Epithelial cell of proximal tubule (primary cell): ENCODE measurements around the gene AQP10. TPM values are rescaled to one million over a fixed set of nuclear protein-coding genes. Genes with fewer than 3 reads are reported as not detected.
A peak's percentile ranks its signal among the peaks of the same experiment; 100 is the strongest.
"Not testable (repeated sequence)": the region's sequence is repeated elsewhere in the genome, so short reads cannot be mapped to it uniquely, and the experiment has no call there.

ENCODE experiments used
- DNase-seq: peaks from one replicate; pipeline ENCODE4 v3.0.0-alpha.2; 2011; ENCODE audit warnings: low read depth
- H3K4me3 ChIP-seq: 2 replicates; pipeline ENCODE4 v1.5.1; 2011; ENCODE audit warnings: low read depth, mild to moderate bottlenecking, low read length
- total RNA-seq: library from RNA; depleted of rRNA; stranded (reverse); fragments of >200 nt; gene quantifications from 2 replicates; pipeline ENCODE4 v1.2.3, GENCODE V29; 2015
- TF ChIP-seq, protein P1 (sequence below): conservative IDR thresholded peaks from 2 replicates; pipeline ENCODE4 v1.5.1; 2012; ENCODE audit warnings: low read depth, mild to moderate bottlenecking, low read length

AQP10 gene, protein sequence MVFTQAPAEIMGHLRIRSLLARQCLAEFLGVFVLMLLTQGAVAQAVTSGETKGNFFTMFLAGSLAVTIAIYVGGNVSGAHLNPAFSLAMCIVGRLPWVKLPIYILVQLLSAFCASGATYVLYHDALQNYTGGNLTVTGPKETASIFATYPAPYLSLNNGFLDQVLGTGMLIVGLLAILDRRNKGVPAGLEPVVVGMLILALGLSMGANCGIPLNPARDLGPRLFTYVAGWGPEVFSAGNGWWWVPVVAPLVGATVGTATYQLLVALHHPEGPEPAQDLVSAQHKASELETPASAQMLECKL
- total RNA-seq, result not detected in 2 replicates

DNA sequence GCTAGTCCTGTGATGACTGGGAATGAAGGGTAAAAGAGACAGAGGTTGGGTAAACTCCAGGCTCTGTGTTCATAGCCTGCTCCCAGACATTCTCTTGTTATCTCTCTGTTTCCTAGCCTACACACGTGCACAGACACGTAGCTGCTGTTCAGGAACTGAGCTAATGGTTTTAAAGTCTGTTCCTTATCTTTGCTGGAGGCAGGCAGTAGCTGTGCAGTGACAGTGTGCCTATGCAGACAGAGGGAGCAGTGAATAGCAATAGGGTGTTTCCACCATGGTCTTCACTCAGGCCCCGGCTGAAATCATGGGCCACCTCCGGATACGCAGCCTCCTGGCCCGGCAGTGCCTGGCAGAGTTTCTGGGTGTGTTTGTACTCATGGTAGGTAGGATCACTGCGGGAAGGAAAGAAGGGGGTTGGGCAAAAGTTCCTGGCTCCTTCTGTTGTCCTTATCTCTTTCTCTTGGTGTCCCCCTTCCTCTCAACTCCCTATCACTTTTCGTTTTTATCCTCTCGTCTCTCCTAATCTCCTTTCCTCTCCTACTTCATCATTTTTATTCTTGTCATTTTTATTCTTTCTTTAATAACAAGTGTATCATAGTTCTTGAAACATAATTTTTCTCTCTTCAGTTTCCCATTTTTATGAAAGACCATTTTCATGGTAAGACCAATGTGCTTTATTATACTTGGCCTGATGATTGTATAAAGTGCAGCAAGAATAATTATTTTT is at the start of gene AQP10:
TSS of gene AQP10 (plus strand) at position 212 of the 727 bp plus-strand sequence. CDS start at position 275, 63 bp downstream.
- DNase-seq, result no peak
- H3K4me3 ChIP-seq, result no peak within 1 kb of the TSS
- TF ChIP-seq, protein P1, sequence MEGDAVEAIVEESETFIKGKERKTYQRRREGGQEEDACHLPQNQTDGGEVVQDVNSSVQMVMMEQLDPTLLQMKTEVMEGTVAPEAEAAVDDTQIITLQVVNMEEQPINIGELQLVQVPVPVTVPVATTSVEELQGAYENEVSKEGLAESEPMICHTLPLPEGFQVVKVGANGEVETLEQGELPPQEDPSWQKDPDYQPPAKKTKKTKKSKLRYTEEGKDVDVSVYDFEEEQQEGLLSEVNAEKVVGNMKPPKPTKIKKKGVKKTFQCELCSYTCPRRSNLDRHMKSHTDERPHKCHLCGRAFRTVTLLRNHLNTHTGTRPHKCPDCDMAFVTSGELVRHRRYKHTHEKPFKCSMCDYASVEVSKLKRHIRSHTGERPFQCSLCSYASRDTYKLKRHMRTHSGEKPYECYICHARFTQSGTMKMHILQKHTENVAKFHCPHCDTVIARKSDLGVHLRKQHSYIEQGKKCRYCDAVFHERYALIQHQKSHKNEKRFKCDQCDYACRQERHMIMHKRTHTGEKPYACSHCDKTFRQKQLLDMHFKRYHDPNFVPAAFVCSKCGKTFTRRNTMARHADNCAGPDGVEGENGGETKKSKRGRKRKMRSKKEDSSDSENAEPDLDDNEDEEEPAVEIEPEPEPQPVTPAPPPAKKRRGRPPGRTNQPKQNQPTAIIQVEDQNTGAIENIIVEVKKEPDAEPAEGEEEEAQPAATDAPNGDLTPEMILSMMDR, result no peak

DNA sequence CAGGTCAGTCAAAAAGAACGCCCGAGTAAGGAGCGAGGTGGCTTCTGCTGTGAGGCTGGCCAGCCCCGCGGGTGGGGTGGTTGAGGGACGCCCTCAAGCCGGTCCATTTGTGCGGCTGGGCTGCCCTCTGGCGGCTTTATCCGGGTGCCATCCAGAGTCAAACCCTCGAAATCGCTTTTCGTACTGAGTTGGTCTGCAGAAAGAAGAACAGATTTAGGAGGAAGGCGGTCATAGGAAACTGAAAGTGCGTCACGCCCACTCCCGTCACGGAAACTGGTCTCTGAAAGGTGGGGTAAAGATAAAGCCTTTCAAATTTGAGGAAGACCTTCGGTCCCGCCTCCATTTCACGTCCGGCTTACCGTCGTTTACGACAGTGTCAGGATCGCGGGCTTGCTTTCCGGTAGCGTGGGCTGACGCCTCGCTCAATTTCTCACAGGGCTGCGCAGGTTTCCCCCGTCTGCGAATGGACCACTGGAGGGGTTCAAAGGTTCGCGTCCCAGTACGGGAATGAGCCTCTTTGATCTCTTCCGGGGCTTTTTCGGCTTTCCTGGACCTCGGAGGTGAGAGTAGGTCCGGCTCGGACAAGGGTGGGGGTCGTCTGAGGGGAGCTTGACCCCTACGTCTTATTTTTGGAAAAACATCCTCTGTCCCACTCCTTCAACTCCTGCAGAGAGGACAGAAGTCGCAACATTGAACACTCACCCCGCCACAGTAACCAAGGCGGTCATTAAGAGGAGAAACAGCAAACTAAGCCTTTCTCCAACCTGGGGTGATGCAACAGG is 48.5 kb upstream of the AQP10 start, which contains the start of gene HAX1:
TSS of gene HAX1 (plus strand) at position 413 of the 782 bp plus-strand sequence. CDS start at position 508, 95 bp downstream.
- peak within 1 kb of the TSS; percentile 96 for H3K4me3 ChIP-seq
- TF ChIP-seq, protein P1, result peak; percentile 80
- peak; percentile 77 for DNase-seq

DNA sequence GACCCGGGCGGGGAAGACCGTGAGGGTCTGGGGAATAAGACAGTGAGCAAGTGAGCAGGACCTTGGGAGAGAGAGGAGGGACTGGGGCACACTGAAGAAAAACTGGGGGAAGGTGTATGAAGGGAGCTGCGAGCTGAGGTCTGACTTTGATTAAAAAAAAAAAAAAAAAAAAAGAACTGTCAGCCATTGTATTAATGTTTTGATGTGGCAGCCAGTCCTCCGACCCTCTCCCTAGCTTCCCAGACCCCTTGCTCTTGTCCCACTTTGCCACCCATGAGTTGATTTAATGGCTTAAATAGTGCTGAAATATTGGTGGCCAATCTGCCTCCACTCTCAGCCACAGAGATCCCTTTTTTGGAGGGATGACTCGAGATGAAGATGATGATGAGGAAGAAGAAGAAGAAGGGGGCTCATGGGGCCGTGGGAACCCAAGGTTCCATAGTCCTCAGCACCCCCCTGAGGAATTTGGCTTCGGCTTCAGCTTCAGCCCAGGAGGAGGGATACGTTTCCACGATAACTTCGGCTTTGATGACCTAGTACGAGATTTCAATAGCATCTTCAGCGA is 47.8 kb upstream of the AQP10 start:
- H3K4me3 ChIP-seq, result peak overlapping the region; percentile 96
- no peak for DNase-seq
- TF ChIP-seq, protein P1, result no peak

DNA sequence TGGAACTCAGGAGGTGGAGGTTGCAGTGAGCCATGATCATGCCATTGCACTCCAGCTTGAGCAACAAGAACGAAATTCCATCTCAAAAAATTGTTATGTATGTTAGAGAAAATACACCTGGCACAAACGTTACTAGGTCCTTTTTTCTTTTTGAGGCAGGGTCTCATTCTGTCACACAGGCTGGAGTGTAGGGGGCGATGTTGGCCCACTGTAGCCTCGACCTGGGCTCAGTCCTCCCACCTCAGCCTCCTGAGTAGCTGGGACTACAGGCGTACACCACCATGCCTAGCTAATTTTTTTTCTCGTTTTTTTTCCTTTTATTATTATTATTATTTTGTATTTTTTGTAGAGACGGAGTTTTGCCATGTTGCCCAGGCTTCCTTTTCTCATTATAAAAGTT is 44.1 kb upstream of the AQP10 start:
- DNase-seq, result no peak
- TF ChIP-seq, protein P1, result peak; percentile 36
- no peak overlapping the region for H3K4me3 ChIP-seq

DNA sequence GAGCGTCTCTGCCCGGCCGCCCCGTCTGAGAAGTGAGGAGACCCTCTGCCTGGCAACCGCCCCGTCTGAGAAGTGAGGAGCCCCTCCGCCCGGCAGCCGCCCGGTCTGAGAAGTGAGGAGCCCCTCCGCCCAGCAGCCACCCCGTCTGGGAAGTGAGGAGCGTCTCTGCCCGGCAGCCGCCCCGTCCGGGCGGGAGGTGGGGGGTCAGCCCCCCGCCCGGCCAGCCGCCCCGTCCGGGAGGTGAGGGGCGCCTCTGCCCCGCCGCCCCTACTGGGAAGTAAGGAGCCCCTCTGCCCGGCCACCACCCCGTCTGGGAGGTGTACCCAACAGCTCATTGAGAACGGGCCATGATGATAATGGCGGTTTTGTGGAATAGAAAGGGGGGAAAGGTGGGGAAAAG is 33.3 kb upstream of the AQP10 start:
- not testable (repeated sequence) for H3K4me3 ChIP-seq, DNase-seq

DNA sequence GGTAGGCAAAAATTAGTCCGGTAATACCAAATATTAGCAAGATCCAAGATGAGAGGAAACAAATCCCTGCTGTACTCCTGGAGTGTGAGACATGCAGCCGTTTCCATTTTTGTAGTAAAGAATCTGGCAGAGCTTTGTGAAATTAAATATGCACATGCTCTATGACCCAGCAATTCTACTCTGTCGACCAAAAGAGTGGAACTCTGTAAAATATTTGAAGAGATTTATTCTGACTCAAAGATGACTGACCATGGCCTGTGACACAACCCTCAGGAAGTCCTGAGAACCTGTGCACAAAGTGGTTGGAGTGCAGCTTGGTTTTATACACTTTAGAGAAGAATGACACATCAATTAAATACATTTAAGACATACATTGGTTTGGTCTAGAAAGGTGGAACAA is 32.2 kb upstream of the AQP10 start:
- no peak overlapping the region for H3K4me3 ChIP-seq
- DNase-seq, result no peak
- TF ChIP-seq, protein P1, result no peak

DNA sequence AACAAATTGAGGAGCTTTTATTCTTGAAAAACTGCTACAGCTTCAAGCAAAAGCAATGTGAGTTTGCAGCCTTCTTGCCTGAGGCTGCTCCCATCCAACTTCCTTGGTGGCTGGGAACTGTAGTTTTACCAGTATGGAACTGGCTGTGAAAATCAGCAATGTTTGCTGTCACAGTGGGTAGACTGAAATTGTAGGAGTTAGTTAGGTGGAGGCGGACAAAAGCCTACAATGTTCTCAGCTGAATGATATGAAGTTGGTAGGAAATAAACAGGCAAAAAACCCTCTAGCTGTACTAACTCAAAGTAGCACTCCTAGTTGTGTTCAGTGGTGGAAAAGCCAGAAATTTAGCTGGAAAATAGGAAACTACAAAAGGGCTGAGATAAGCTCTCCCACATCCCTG is 30.0 kb upstream of the AQP10 start:
- no peak for DNase-seq
- TF ChIP-seq, protein P1, result no peak

More for the DNA sequence above, 30.0 kb upstream of the AQP10 start:
- no peak overlapping the region for H3K4me3 ChIP-seq
